Measurements from ENCODE around the gene DIAPH2.

The DIAPH2 gene

GRCh38 chrX:96883608-96884007 is 199.0 kb downstream of the DIAPH2 start, which contains the start of gene RPA4:
RPA4 (plus strand) TSS chrX:96883908; CDS start chrX:96884311, 403 bp downstream.
- Histone ChIP-seq H3K36me3 (replicated peaks) (no peaks in the 10 kb centered on the region), H3K27ac (no peak within 1 kb of the TSS), H3K27me3 (replicated peaks) (no peaks in the 10 kb centered on the region), H3K4me3 (ENCODE audit: low read depth, low read length) (no peak within 1 kb of the TSS)
- no peak for TF ChIP-seq CTCF (IDR thresholded peaks at IDR 0.05; ENCODE audit: low read depth, low read length, missing control alignments)
- no peak for DNase-seq
- in situ Hi-C loops (cut with HindIII; ENCODE audit: low pct_ligation_motif_present, low sequenced_read_pairs): no loop called here

- Histone ChIP-seq H3K4me3 (ENCODE audit: low read depth, low read length) (no peak overlapping the region), H3K27ac (no peak overlapping the region), H3K36me3 (replicated peaks) (no peaks in the 10 kb centered on the region), H3K27me3 (replicated peaks) (no peaks in the 10 kb centered on the region)
- no peak for TF ChIP-seq CTCF (IDR thresholded peaks at IDR 0.05; ENCODE audit: low read depth, low read length, missing control alignments)
- DNase-seq: no peak
- in situ Hi-C loops (cut with HindIII; ENCODE audit: low pct_ligation_motif_present, low sequenced_read_pairs): no loop called here
These were observed 199.4 kb downstream of the DIAPH2 start for GRCh38 chrX:96884027-96884426.

- TF ChIP-seq CTCF (IDR thresholded peaks at IDR 0.05; ENCODE audit: low read depth, low read length, missing control alignments): no peak
- no peaks in the 10 kb centered on the region for H3K27me3 ChIP-seq (replicated peaks)
- in situ Hi-C loops (cut with HindIII; ENCODE audit: low pct_ligation_motif_present, low sequenced_read_pairs): no loop called here
- peak; percentile 9 for DNase-seq
- H3K36me3 ChIP-seq (replicated peaks): no peaks in the 10 kb centered on the region
- no peak overlapping the region for H3K4me3 ChIP-seq (ENCODE audit: low read depth, low read length)
- H3K27ac ChIP-seq: no peak overlapping the region
These were observed 205.1 kb downstream of the DIAPH2 start for GRCh38 chrX:96889726-96890125.

- in situ Hi-C loops (cut with HindIII; ENCODE audit: low pct_ligation_motif_present, low sequenced_read_pairs): no loop called here
- H3K27me3 ChIP-seq (replicated peaks): no peaks in the 10 kb centered on the region
- no peaks in the 10 kb centered on the region for H3K36me3 ChIP-seq (replicated peaks)
- TF ChIP-seq CTCF (IDR thresholded peaks at IDR 0.05; ENCODE audit: low read depth, low read length, missing control alignments): no peak
- no peak overlapping the region for H3K4me3 ChIP-seq (ENCODE audit: low read depth, low read length)
- no peak for DNase-seq
- H3K27ac ChIP-seq: no peak overlapping the region
These were observed 222.1 kb downstream of the DIAPH2 start for GRCh38 chrX:96906741-96907140.

GRCh38 chrX:96907516-96908272 is 223.1 kb downstream of the DIAPH2 start:
- in situ Hi-C loops (cut with HindIII; ENCODE audit: low pct_ligation_motif_present, low sequenced_read_pairs): no loop called here
- H3K4me3 ChIP-seq (ENCODE audit: low read depth, low read length): no peak overlapping the region
- no peak for DNase-seq
- H3K27ac ChIP-seq: no peak overlapping the region
- no peaks in the 10 kb centered on the region for H3K36me3 ChIP-seq (replicated peaks)
- H3K27me3 ChIP-seq (replicated peaks): no peaks in the 10 kb centered on the region
- no peak for TF ChIP-seq CTCF (IDR thresholded peaks at IDR 0.05; ENCODE audit: low read depth, low read length, missing control alignments)

- no peak for TF ChIP-seq CTCF (IDR thresholded peaks at IDR 0.05; ENCODE audit: low read depth, low read length, missing control alignments)
- no peak for DNase-seq
- H3K27ac ChIP-seq: no peak overlapping the region
These were observed 224.6 kb downstream of the DIAPH2 start for GRCh38 chrX:96909291-96909690.

More at GRCh38 chrX:96909291-96909690, 224.6 kb downstream of the DIAPH2 start:
- in situ Hi-C loops (cut with HindIII; ENCODE audit: low pct_ligation_motif_present, low sequenced_read_pairs): no loop called here
- Histone ChIP-seq H3K4me3 (ENCODE audit: low read depth, low read length) (no peak overlapping the region), H3K36me3 (replicated peaks) (no peaks in the 10 kb centered on the region), H3K27me3 (replicated peaks) (no peaks in the 10 kb centered on the region)

All from brain microvascular endothelial cell (primary cell).